HepG2 (cell line): ENCODE results near the gene CYB5R3. TPM values are rescaled to one million over a fixed set of nuclear protein-coding genes. Genes with fewer than 3 reads are reported as not detected.

Experiments
- ATAC-seq: fragments of 200-7000 bp; cut with Tn5 transposase; 3 replicates; pipeline ENCODE4 v1.9.1; 2020; ENCODE audit warnings: mild to moderate bottlenecking, moderate library complexity
- BruUV-seq: library from RNA; stranded (reverse); fragments of 400-500 nt; replicated peaks from 2 replicates; lab custom pipeline; 2021; lab: Mats Ljungman, UMichigan
- CTCF ChIA-PET: fragments of 300-600 bp; formaldehyde crosslinking; extraction: SDS; loops from one replicate; lab custom pipeline; 2021; ENCODE audit warnings: low total read pairs, inconsistent platforms, low intra/inter-chr PET ratio; lab: Yijun Ruan, JAX
- POLR2A ChIA-PET: fragments of 350-600 bp; sonication (Branson Sonifier 250); formaldehyde crosslinking; loops from one replicate; lab custom pipeline; 2020; ENCODE audit warnings: antibody characterized with exemption, inconsistent platforms; lab: Yijun Ruan, JAX
- DNase-seq: peaks from one replicate; pipeline ENCODE4 v3.0.0-alpha.2; 2015; ENCODE audit warnings: low spot score
- FAIRE-seq: peaks from 3 replicates; lab custom pipeline; 2011; peaks lifted over from hg19 to GRCh38; lab: Jason Lieb, UNC
- H2AFZ ChIP-seq: one replicate; pipeline ENCODE4 v1.6.1; 2011; ENCODE audit warnings: low read length, inconsistent platforms
- H3K27ac ChIP-seq: fragments of 300-600 bp; 3 replicates; pipeline ENCODE4 v1.8.0; 2011; ENCODE audit warnings: mixed run types, mild to moderate bottlenecking, mixed read lengths, low read length, inconsistent platforms; ENCODE audit not compliant: insufficient read depth; ENCODE audit errors: extremely low read length
- H3K27me3 ChIP-seq, 2 experiments: fragments of 200-600 bp in 1 of 2; 2 replicates in 1 of 2; 3 replicates in 1 of 2; pipeline versions ENCODE4 v1.6.0 to v1.8.0; 2011; ENCODE audit warnings: low read length in 2 of 2, mild to moderate bottlenecking in 2 of 2, moderate library complexity in 2 of 2, inconsistent platforms in 1 of 2; ENCODE audit not compliant: insufficient read depth in 2 of 2, control insufficient read depth in 1 of 2
- H3K36me3 ChIP-seq, 2 experiments: fragments of 200-600 bp in 1 of 2; replicated peaks in 1 of 2; 2 replicates in 1 of 2; 3 replicates in 1 of 2; pipeline versions ENCODE4 v1.5.1 to v1.8.0; 2011; ENCODE audit warnings: low read length in 2 of 2, inconsistent platforms in 1 of 2; ENCODE audit not compliant: insufficient read depth in 2 of 2, control insufficient read depth in 1 of 2
- H3K4me1 ChIP-seq: 2 replicates; pipeline ENCODE4 v1.5.1; 2012; ENCODE audit warnings: low read length, inconsistent platforms; ENCODE audit not compliant: insufficient read depth
- H3K4me2 ChIP-seq: 2 replicates; pipeline ENCODE4 v1.6.0; 2011; ENCODE audit warnings: low read depth, low read length, inconsistent platforms
- H3K4me3 ChIP-seq, 3 experiments: fragments of 200-600 bp in 1 of 3; sonication (generic), shearing (Covaris generic) in 1 of 3; replicated peaks in 1 of 3; 2 replicates each; pipeline ENCODE4 v1.5.1; 2011 to 2016; ENCODE audit warnings: low read length in 3 of 3, inconsistent platforms in 2 of 3, low read depth in 2 of 3, mild to moderate bottlenecking in 2 of 3, control low read depth in 1 of 3, mixed read lengths in 1 of 3; ENCODE audit not compliant: insufficient read depth in 1 of 3
- H3K79me2 ChIP-seq: one replicate; pipeline ENCODE4 v1.6.1; 2011; ENCODE audit warnings: low read length, inconsistent platforms; ENCODE audit not compliant: insufficient read depth
- H3K9ac ChIP-seq: 2 replicates; pipeline ENCODE4 v1.6.0; 2011; ENCODE audit warnings: mild to moderate bottlenecking, low read depth, low read length, inconsistent platforms; ENCODE audit not compliant: insufficient read depth
- H3K9me3 ChIP-seq: 2 replicates; pipeline ENCODE4 v1.5.1; 2012; ENCODE audit warnings: mild to moderate bottlenecking, low read length
- H4K20me1 ChIP-seq: 2 replicates; pipeline ENCODE4 v1.6.0; 2011; ENCODE audit warnings: inconsistent platforms, mild to moderate bottlenecking, low read length, moderate library complexity; ENCODE audit not compliant: insufficient read depth
- BCLAF1 ChIP-seq: fragments of 450-650 bp; IDR thresholded peaks from 2 replicates; pipeline ENCODE4 v1.6.1; 2017; ENCODE audit warnings: mild to moderate bottlenecking
- CAMTA2 ChIP-seq: sonication (generic); formaldehyde crosslinking; IDR thresholded peaks from 2 replicates; pipeline ENCODE4 v1.4.0; 2020; ENCODE audit warnings: mild to moderate bottlenecking, missing genetic modification reagents, borderline replicate concordance
- ETS1 ChIP-seq: sonication (generic); formaldehyde crosslinking; IDR thresholded peaks from 2 replicates; pipeline ENCODE4 v1.4.0; 2020; ENCODE audit warnings: missing genetic modification reagents
- FOXJ3 ChIP-seq: sonication (generic); formaldehyde crosslinking; IDR thresholded peaks from 2 replicates; pipeline ENCODE4 v1.4.0; 2020; ENCODE audit warnings: missing genetic modification reagents, mild to moderate bottlenecking, borderline replicate concordance
- NFE2L2 ChIP-seq: fragments of 150-350 bp; IDR thresholded peaks from 2 replicates; pipeline ENCODE4 v1.6.1; 2014; ENCODE audit warnings: low read length
- RARG ChIP-seq: sonication (generic); formaldehyde crosslinking; IDR thresholded peaks from 2 replicates; pipeline ENCODE4 v1.4.0; 2020; ENCODE audit warnings: low read depth, mild to moderate bottlenecking, missing genetic modification reagents
- SRF ChIP-seq: IDR thresholded peaks from 2 replicates; pipeline ENCODE4 v1.6.1; 2011; ENCODE audit warnings: mild to moderate bottlenecking, low read depth, low read length, moderate library complexity
- XRCC5 ChIP-seq: fragments of 200-400 bp; formaldehyde crosslinking; optimal IDR thresholded peaks from 2 replicates; pipeline ENCODE3; 2017; ENCODE audit warnings: mild to moderate bottlenecking, low read length
- ZBTB3 ChIP-seq: sonication (generic); formaldehyde crosslinking; IDR thresholded peaks from 2 replicates; pipeline ENCODE4 v1.4.0; 2020; ENCODE audit warnings: low read depth, mild to moderate bottlenecking, moderate library complexity, missing genetic modification reagents, borderline replicate concordance
- ZBTB37 ChIP-seq: sonication (generic); formaldehyde crosslinking; IDR thresholded peaks from 2 replicates; pipeline ENCODE4 v1.4.0; 2020; ENCODE audit warnings: mild to moderate bottlenecking, missing genetic modification reagents
- ZNF225 ChIP-seq: sonication (generic); formaldehyde crosslinking; IDR thresholded peaks from 2 replicates; pipeline ENCODE4 v1.4.0; 2020; ENCODE audit warnings: mild to moderate bottlenecking, missing genetic modification reagents
- ZNF326 ChIP-seq: sonication (generic); formaldehyde crosslinking; IDR thresholded peaks from 2 replicates; pipeline ENCODE4 v1.4.0; 2020; ENCODE audit warnings: missing genetic modification reagents, borderline replicate concordance
- ZNF446 ChIP-seq: sonication (generic); formaldehyde crosslinking; IDR thresholded peaks from 2 replicates; pipeline ENCODE4 v1.5.0; 2020; ENCODE audit warnings: mild to moderate bottlenecking, missing genetic modification reagents
- ZNF782 ChIP-seq: sonication (generic); formaldehyde crosslinking; IDR thresholded peaks from 2 replicates; pipeline ENCODE4 v1.4.0; 2020; ENCODE audit warnings: missing genetic modification reagents, mild to moderate bottlenecking, borderline replicate concordance
- WGBS: methylation state at CpG from one replicate; pipeline ENCODE4 v1.1.6; 2017; ENCODE audit warnings: low lambda C conversion rate; 5-methylcytosine and 5-hydroxymethylcytosine counted together
- in situ Hi-C: cut with HindIII; loops from 2 replicates; pipeline ENCODE4 v1.10.0; 2017; ENCODE audit warnings: low pct_unique_long_range_greater_than_20kb; ENCODE audit not compliant: extremely low pct_ligation_motif_present
- intact Hi-C: fragments of 100-400 bp; cut with micrococcal nuclease; formaldehyde crosslinking; loops from one replicate; pipeline ENCODE4 v1.10.0; 2022; ENCODE audit not compliant: unreplicated experiment
- polyA plus RNA-seq, 8 experiments: library from polyadenylated mRNA; depleted of rRNA in 3 of 8; stranded (reverse) in 7 of 8; unstranded in 1 of 8; fragments of >200 nt; fragmentation: Illumina TruSeq in 4 of 8; extraction: Trizol in 4 of 8; gene quantifications; 2 replicates each; pipeline versions ENCODE4 v1.2.1 to v1.2.3, GENCODE V29; 2011 to 2016; ENCODE audit warnings: low read depth in 4 of 8, missing spikeins in 1 of 8, mixed read lengths in 1 of 8; ENCODE audit not compliant: insufficient read depth in 1 of 8
- total RNA-seq, 5 experiments: library from RNA; depleted of rRNA; stranded (reverse); fragments of >200 nt; fragmentation: Illumina TruSeq; extraction: Trizol; gene quantifications; 2 replicates each; pipeline ENCODE4 v1.2.3, GENCODE V29; 2016; ENCODE audit warnings: low read depth in 1 of 5
- TF ChIP-seq, protein P1 (sequence below): sonication (generic); formaldehyde crosslinking; IDR thresholded peaks from 2 replicates; pipeline ENCODE4 v1.4.0; 2020; ENCODE audit warnings: missing genetic modification reagents

CYB5R3 gene
- total and polyA plus RNA-seq, 2 of the 13 experiments (the other 11 are each of a cell fraction or from before 2014, with no cell fraction given), result 32.4 to 305 TPM

DNA sequence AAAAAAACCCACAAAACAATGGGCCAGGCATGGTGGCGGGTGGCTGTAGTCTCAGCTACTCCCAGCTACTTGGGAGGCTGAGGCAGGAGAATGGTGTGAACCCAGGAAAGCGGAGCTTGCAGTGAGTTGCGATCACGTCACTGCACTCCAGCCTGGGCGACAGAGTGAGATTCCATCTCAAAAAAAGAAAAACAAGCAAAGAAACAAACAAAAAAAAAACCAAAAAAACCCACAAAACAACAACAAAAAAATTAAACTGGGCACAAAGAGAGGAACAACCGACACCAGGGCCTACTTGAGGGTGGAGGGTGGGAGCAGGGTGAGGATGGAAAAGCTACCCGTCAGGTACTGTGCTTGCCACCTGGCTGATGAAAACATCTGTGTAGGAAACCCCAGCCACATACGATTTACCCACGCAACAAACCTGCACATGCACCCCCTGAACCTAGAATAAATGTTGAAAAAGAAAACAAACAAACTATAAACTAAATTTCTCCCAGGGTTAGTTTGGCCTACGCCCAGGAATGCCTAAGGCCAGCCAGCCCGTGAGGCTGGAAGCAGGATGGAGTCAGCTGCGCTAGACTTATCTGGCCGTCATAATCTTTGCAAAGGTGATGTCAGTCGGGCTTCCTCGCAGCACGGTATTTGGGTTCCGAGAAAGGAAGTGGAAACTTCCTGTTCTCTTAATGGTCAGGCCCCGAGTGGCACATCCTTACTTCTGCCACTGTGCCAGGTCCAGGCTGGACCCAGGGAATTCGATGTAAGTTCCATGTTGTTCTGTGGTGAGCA is 21.9 kb upstream of the CYB5R3 start:
- Histone ChIP-seq H3K9me3 (no peaks in the 10 kb centered on the region), H3K27ac (no peak overlapping the region), H4K20me1 (no peaks in the 10 kb centered on the region), H3K27me3 (no peaks in the 10 kb centered on the region), H3K4me3 (no peak overlapping the region), H3K4me2 (no peak overlapping the region), H3K79me2 (no peaks in the 10 kb centered on the region), H3K4me1 (peaks cover 27% of the 10 kb centered on the region), H2AFZ (no peak overlapping the region), H3K9ac (no peak overlapping the region), H3K36me3 (no peaks in the 10 kb centered on the region)
- no TSS peak for BruUV-seq
- DNase-seq, result no peak
- 52% methylated on average over 19 of the region's 19 CpGs for WGBS
- no peak for FAIRE-seq
- POLR2A ChIA-PET, result no interaction called here
- in situ Hi-C loops (no loop called here), intact Hi-C loops (no loop called here)
- ATAC-seq, result no peak
- CTCF ChIA-PET, result no interaction called here
- TF ChIP-seq NFE2L2, result no peak
- no peak for TF ChIP-seq BCLAF1
- TF ChIP-seq ZBTB3 (CRISPR knock-in tag), result no peak
- TF ChIP-seq FOXJ3 (CRISPR knock-in tag), result no peak
- no peak for TF ChIP-seq ZNF446 (CRISPR knock-in tag)
- TF ChIP-seq ZNF225, result no peak
- no peak for TF ChIP-seq ZNF326 (CRISPR knock-in tag)
- no peak for TF ChIP-seq ZBTB37 (CRISPR knock-in tag)
- no peak for TF ChIP-seq RARG (CRISPR knock-in tag)
- no peak for TF ChIP-seq ZNF782 (CRISPR knock-in tag)
- TF ChIP-seq, protein P1, sequence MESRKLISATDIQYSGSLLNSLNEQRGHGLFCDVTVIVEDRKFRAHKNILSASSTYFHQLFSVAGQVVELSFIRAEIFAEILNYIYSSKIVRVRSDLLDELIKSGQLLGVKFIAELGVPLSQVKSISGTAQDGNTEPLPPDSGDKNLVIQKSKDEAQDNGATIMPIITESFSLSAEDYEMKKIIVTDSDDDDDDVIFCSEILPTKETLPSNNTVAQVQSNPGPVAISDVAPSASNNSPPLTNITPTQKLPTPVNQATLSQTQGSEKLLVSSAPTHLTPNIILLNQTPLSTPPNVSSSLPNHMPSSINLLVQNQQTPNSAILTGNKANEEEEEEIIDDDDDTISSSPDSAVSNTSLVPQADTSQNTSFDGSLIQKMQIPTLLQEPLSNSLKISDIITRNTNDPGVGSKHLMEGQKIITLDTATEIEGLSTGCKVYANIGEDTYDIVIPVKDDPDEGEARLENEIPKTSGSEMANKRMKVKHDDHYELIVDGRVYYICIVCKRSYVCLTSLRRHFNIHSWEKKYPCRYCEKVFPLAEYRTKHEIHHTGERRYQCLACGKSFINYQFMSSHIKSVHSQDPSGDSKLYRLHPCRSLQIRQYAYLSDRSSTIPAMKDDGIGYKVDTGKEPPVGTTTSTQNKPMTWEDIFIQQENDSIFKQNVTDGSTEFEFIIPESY (CRISPR knock-in tag), result no peak
- no peak for TF ChIP-seq ETS1 (CRISPR knock-in tag)
- TF ChIP-seq SRF, result no peak
- no peak for TF ChIP-seq XRCC5
- no peak for TF ChIP-seq CAMTA2 (CRISPR knock-in tag)
